D341Med (cell line): ENCODE data around the gene SMYD3.
A peak's percentile ranks its signal among the peaks of the same experiment; 100 is the strongest.

Experiments used
- DNase-seq: peaks from one replicate; pipeline ENCODE4 v3.0.0; 2012; ENCODE audit warnings: low spot score

SMYD3 gene

GRCh38 chr1:246506674-246507481 lies at the start of gene SMYD3:
SMYD3 (minus strand) TSS chr1:246507279.
- DNase-seq = peak; percentile 99

GRCh38 chr1:246554201-246554600 lies 47.1 kb upstream of the SMYD3 start:
- no peak for DNase-seq

- no peak for DNase-seq
Observed at GRCh38 chr1:246552110-246552509, 45.0 kb upstream of the SMYD3 start.

- DNase-seq = no peak
Observed at GRCh38 chr1:246550402-246550801, 43.3 kb upstream of the SMYD3 start.

GRCh38 chr1:246549665-246550064 lies 42.6 kb upstream of the SMYD3 start:
- no peak for DNase-seq

- no peak for DNase-seq
Observed at GRCh38 chr1:246544001-246544400, 36.9 kb upstream of the SMYD3 start.

GRCh38 chr1:246540738-246541491 lies 33.8 kb upstream of the SMYD3 start:
- no peak for DNase-seq

- DNase-seq = no peak
Observed at GRCh38 chr1:246537887-246538286, 30.8 kb upstream of the SMYD3 start.

- DNase-seq = no peak
Observed at GRCh38 chr1:246537441-246537840, 30.4 kb upstream of the SMYD3 start.

GRCh38 chr1:246534114-246534513 lies 27.0 kb upstream of the SMYD3 start:
- DNase-seq = no peak

- DNase-seq = no peak
Observed at GRCh38 chr1:246533371-246533905, 26.4 kb upstream of the SMYD3 start.

- DNase-seq = no peak
Observed at GRCh38 chr1:246532519-246532918, 25.4 kb upstream of the SMYD3 start.

GRCh38 chr1:246530482-246530881 lies 23.4 kb upstream of the SMYD3 start:
- no peak for DNase-seq

- DNase-seq = no peak
Observed at GRCh38 chr1:246528933-246529731, 22.1 kb upstream of the SMYD3 start.

- DNase-seq = no peak
Observed at GRCh38 chr1:246527402-246528088, 20.5 kb upstream of the SMYD3 start.

- no peak for DNase-seq
Observed at GRCh38 chr1:246526915-246527314, 19.8 kb upstream of the SMYD3 start.

GRCh38 chr1:246526380-246526779 lies 19.3 kb upstream of the SMYD3 start:
- no peak for DNase-seq

GRCh38 chr1:246519514-246519913 lies 12.4 kb upstream of the SMYD3 start:
- DNase-seq = no peak

- DNase-seq = no peak
Observed at GRCh38 chr1:246518456-246519205, 11.6 kb upstream of the SMYD3 start.

GRCh38 chr1:246517391-246517790 lies 10.3 kb upstream of the SMYD3 start:
- no peak for DNase-seq

GRCh38 chr1:246516126-246516525 lies 9.0 kb upstream of the SMYD3 start:
- no peak for DNase-seq
